HepG2 (cell line): ENCODE results near the gene TTBK1. TPM values are rescaled to one million over a fixed set of nuclear protein-coding genes. Genes with fewer than 3 reads are reported as not detected.

Source experiments
- ELF4 ChIP-seq: sonication (generic); formaldehyde crosslinking; IDR thresholded peaks from 2 replicates; pipeline ENCODE4 v1.5.0; 2020; ENCODE audit warnings: missing genetic modification reagents, mild to moderate bottlenecking, moderate library complexity, borderline replicate concordance
- HDAC2 ChIP-seq: sonication (generic); formaldehyde crosslinking; IDR thresholded peaks from 2 replicates; pipeline ENCODE4 v1.4.0; 2020; ENCODE audit warnings: missing genetic modification reagents
- HMG20A ChIP-seq: IDR thresholded peaks from 2 replicates; pipeline ENCODE4 v1.6.1; 2016; ENCODE audit warnings: borderline replicate concordance
- KLF11 ChIP-seq: IDR thresholded peaks from 2 replicates; pipeline ENCODE4 v1.6.1; 2016; ENCODE audit warnings: missing compliant biosample characterization
- SMC3 ChIP-seq: IDR thresholded peaks from 2 replicates; pipeline ENCODE4 v1.6.1; 2011; ENCODE audit warnings: low read length, improper control_type of control experiment
- SOX6 ChIP-seq, 2 experiments: fragments of 450-650 bp in 1 of 2; sonication (generic) in 1 of 2; formaldehyde crosslinking in 1 of 2; IDR thresholded peaks; 2 replicates each; pipeline versions ENCODE4 v1.4.0 to v1.6.1; 2017 to 2020; ENCODE audit warnings: antibody characterized with exemption in 1 of 2, mild to moderate bottlenecking in 1 of 2, missing genetic modification reagents in 1 of 2
- STAG1 ChIP-seq: sonication (generic); formaldehyde crosslinking; IDR thresholded peaks from 2 replicates; pipeline ENCODE4 v1.4.0; 2020; ENCODE audit warnings: missing genetic modification reagents
- TCF12 ChIP-seq, 2 experiments: fragments of 450-650 bp in 1 of 2; sonication (generic) in 1 of 2; formaldehyde crosslinking in 1 of 2; IDR thresholded peaks; 2 replicates each; pipeline versions ENCODE4 v1.6.1 to v1.8.0; 2017 to 2022; ENCODE audit warnings: antibody characterized with exemption in 1 of 2, mild to moderate bottlenecking in 1 of 2, missing genetic modification reagents in 1 of 2, moderate library complexity in 1 of 2
- YEATS2 ChIP-seq: sonication (generic); formaldehyde crosslinking; IDR thresholded peaks from 2 replicates; pipeline ENCODE4 v1.4.0; 2020; ENCODE audit warnings: missing genetic modification reagents, borderline replicate concordance
- ZFYVE20 ChIP-seq: sonication (generic); formaldehyde crosslinking; IDR thresholded peaks from 2 replicates; pipeline ENCODE4 v1.8.0; 2023; ENCODE audit warnings: low read depth, mild to moderate bottlenecking, moderate library complexity, missing genetic modification reagents, borderline replicate concordance
- ZMYM2 ChIP-seq: sonication (generic); formaldehyde crosslinking; IDR thresholded peaks from 2 replicates; pipeline ENCODE4 v1.8.0; 2022; ENCODE audit warnings: mild to moderate bottlenecking, missing genetic modification reagents
- ZNF432 ChIP-seq: sonication (generic); formaldehyde crosslinking; IDR thresholded peaks from 2 replicates; pipeline ENCODE4 v1.5.0; 2020; ENCODE audit warnings: missing genetic modification reagents, mild to moderate bottlenecking, borderline replicate concordance
- ZNF577 ChIP-seq: sonication (generic); formaldehyde crosslinking; IDR thresholded peaks from 2 replicates; pipeline ENCODE4 v1.4.0; 2020; ENCODE audit warnings: mild to moderate bottlenecking, low read depth, missing genetic modification reagents, borderline replicate concordance
- ZNF850 ChIP-seq: sonication (generic); formaldehyde crosslinking; conservative IDR thresholded peaks from 2 replicates; pipeline ENCODE4 v1.9.0; 2021; ENCODE audit warnings: mild to moderate bottlenecking, missing genetic modification reagents
- polyA plus RNA-seq, 8 experiments: library from polyadenylated mRNA; depleted of rRNA in 3 of 8; stranded (reverse) in 7 of 8; unstranded in 1 of 8; fragments of >200 nt; fragmentation: Illumina TruSeq in 4 of 8; extraction: Trizol in 4 of 8; gene quantifications; 2 replicates each; pipeline versions ENCODE4 v1.2.1 to v1.2.3, GENCODE V29; 2011 to 2016; ENCODE audit warnings: low read depth in 4 of 8, missing spikeins in 1 of 8, mixed read lengths in 1 of 8; ENCODE audit not compliant: insufficient read depth in 1 of 8
- total RNA-seq, 5 experiments: library from RNA; depleted of rRNA; stranded (reverse); fragments of >200 nt; fragmentation: Illumina TruSeq; extraction: Trizol; gene quantifications; 2 replicates each; pipeline ENCODE4 v1.2.3, GENCODE V29; 2016; ENCODE audit warnings: low read depth in 1 of 5
- TF ChIP-seq, protein P1 (sequence below): sonication (generic); formaldehyde crosslinking; IDR thresholded peaks from 2 replicates; pipeline ENCODE4 v1.4.0; 2020; ENCODE audit warnings: missing genetic modification reagents
- TF ChIP-seq, protein P2 (sequence below): IDR thresholded peaks from 2 replicates; pipeline ENCODE4 v1.6.1; 2016; ENCODE audit warnings: mild to moderate bottlenecking
- TF ChIP-seq, protein P3 (sequence below): sonication (generic); formaldehyde crosslinking; IDR thresholded peaks from 2 replicates; pipeline ENCODE4 v1.5.0; 2020; ENCODE audit warnings: mild to moderate bottlenecking, missing genetic modification reagents, moderate library complexity
- TF ChIP-seq, protein P4 (sequence below): IDR thresholded peaks from 2 replicates; pipeline ENCODE4 v1.6.1; 2016

Gene TTBK1
- total and polyA plus RNA-seq, 2 of the 13 experiments (the other 11 are each of a cell fraction or from before 2014, with no cell fraction given) = 0.24 to 0.33 TPM

DNA sequence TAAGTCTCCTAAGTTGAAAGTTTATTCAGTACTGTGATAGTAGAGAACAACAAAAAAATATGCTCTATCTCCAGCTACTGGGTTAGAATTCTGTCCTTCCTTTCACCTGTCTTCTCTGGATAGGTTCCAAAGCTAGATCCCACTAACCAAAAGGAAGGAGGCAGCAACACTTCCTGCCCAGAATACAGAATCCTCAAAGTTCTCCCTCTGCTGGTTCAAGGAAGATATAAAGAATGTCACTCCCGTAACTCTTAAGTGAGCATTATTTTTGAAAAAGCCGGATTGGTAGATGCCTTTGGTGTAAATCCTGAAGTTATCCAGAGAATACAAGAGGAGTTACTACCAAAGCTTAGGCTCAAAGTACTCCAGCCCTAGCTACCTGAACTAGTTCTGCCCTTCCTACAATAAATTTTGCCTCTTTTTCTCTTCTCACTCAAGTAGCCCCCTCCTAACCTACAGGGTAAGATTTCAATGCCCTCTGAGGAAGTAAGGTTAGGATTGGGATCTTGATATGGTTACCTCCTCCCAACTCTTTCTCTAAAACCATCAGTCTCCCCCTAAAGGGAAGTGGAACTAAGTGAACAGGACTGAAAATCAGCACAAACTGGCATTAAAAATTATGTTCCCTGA lies 91.3 kb downstream of the TTBK1 start (continued):
- TF ChIP-seq, protein P1, sequence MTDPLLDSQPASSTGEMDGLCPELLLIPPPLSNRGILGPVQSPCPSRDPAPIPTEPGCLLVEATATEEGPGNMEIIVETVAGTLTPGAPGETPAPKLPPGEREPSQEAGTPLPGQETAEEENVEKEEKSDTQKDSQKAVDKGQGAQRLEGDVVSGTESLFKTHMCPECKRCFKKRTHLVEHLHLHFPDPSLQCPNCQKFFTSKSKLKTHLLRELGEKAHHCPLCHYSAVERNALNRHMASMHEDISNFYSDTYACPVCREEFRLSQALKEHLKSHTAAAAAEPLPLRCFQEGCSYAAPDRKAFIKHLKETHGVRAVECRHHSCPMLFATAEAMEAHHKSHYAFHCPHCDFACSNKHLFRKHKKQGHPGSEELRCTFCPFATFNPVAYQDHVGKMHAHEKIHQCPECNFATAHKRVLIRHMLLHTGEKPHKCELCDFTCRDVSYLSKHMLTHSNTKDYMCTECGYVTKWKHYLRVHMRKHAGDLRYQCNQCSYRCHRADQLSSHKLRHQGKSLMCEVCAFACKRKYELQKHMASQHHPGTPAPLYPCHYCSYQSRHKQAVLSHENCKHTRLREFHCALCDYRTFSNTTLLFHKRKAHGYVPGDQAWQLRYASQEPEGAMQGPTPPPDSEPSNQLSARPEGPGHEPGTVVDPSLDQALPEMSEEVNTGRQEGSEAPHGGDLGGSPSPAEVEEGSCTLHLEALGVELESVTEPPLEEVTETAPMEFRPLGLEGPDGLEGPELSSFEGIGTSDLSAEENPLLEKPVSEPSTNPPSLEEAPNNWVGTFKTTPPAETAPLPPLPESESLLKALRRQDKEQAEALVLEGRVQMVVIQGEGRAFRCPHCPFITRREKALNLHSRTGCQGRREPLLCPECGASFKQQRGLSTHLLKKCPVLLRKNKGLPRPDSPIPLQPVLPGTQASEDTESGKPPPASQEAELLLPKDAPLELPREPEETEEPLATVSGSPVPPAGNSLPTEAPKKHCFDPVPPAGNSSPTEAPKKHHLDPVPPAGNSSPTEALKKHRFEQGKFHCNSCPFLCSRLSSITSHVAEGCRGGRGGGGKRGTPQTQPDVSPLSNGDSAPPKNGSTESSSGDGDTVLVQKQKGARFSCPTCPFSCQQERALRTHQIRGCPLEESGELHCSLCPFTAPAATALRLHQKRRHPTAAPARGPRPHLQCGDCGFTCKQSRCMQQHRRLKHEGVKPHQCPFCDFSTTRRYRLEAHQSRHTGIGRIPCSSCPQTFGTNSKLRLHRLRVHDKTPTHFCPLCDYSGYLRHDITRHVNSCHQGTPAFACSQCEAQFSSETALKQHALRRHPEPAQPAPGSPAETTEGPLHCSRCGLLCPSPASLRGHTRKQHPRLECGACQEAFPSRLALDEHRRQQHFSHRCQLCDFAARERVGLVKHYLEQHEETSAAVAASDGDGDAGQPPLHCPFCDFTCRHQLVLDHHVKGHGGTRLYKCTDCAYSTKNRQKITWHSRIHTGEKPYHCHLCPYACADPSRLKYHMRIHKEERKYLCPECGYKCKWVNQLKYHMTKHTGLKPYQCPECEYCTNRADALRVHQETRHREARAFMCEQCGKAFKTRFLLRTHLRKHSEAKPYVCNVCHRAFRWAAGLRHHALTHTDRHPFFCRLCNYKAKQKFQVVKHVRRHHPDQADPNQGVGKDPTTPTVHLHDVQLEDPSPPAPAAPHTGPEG (CRISPR knock-in tag) = 0 out of 2 replicates have a peak, but pooled peaks have one; percentile 39
- no peak for TF ChIP-seq ZNF577 (CRISPR knock-in tag)
- TF ChIP-seq ZNF850 (CRISPR knock-in tag) = no peak
- no peak for TF ChIP-seq KLF11
- peak; percentile 30; the same call in 1 of the 2 replicates for TF ChIP-seq HMG20A (CRISPR knock-in tag)
- TF ChIP-seq SOX6 (IDR thresholded peaks at IDR 0.05) = no peak
- TF ChIP-seq SOX6 (CRISPR knock-in tag; IDR thresholded peaks at IDR 0.05) = no peak
- TF ChIP-seq TCF12 (IDR thresholded peaks at IDR 0.05) = no peak
- no peak for TF ChIP-seq TCF12 (CRISPR knock-in tag; IDR thresholded peaks at IDR 0.05)
- no peak for TF ChIP-seq YEATS2 (CRISPR knock-in tag)
- TF ChIP-seq ZMYM2 (CRISPR knock-in tag) = no peak
- TF ChIP-seq SMC3 = peak; percentile 93
- TF ChIP-seq, protein P2, sequence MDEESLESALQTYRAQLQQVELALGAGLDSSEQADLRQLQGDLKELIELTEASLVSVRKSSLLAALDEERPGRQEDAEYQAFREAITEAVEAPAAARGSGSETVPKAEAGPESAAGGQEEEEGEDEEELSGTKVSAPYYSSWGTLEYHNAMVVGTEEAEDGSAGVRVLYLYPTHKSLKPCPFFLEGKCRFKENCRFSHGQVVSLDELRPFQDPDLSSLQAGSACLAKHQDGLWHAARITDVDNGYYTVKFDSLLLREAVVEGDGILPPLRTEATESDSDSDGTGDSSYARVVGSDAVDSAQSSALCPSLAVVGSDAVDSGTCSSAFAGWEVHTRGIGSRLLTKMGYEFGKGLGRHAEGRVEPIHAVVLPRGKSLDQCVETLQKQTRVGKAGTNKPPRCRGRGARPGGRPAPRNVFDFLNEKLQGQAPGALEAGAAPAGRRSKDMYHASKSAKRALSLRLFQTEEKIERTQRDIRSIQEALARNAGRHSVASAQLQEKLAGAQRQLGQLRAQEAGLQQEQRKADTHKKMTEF (CRISPR knock-in tag) = peak; percentile 52; the same call in 1 of the 2 replicates
- TF ChIP-seq, protein P3, sequence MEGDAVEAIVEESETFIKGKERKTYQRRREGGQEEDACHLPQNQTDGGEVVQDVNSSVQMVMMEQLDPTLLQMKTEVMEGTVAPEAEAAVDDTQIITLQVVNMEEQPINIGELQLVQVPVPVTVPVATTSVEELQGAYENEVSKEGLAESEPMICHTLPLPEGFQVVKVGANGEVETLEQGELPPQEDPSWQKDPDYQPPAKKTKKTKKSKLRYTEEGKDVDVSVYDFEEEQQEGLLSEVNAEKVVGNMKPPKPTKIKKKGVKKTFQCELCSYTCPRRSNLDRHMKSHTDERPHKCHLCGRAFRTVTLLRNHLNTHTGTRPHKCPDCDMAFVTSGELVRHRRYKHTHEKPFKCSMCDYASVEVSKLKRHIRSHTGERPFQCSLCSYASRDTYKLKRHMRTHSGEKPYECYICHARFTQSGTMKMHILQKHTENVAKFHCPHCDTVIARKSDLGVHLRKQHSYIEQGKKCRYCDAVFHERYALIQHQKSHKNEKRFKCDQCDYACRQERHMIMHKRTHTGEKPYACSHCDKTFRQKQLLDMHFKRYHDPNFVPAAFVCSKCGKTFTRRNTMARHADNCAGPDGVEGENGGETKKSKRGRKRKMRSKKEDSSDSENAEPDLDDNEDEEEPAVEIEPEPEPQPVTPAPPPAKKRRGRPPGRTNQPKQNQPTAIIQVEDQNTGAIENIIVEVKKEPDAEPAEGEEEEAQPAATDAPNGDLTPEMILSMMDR (CRISPR knock-in tag) = peak; percentile 60
- TF ChIP-seq, protein P4, sequence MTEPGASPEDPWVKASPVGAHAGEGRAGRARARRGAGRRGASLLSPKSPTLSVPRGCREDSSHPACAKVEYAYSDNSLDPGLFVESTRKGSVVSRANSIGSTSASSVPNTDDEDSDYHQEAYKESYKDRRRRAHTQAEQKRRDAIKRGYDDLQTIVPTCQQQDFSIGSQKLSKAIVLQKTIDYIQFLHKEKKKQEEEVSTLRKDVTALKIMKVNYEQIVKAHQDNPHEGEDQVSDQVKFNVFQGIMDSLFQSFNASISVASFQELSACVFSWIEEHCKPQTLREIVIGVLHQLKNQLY (CRISPR knock-in tag) = 0 out of 2 replicates have a peak, but pooled peaks have one; percentile 22
- TF ChIP-seq ZNF432 (CRISPR knock-in tag) = no peak
- 0 out of 2 replicates have a peak, but pooled peaks have one; percentile 18 for TF ChIP-seq HDAC2
- TF ChIP-seq ELF4 (CRISPR knock-in tag) = 0 out of 2 replicates have a peak, but pooled peaks have one; percentile 34
- peak; percentile 88 for TF ChIP-seq STAG1 (CRISPR knock-in tag)
- no peak for TF ChIP-seq ZFYVE20 (CRISPR knock-in tag)
